GM12873 (cell line): Measurements from ENCODE around the gene TANGO6.

Source experiments
- TF ChIP-seq, protein P1 (sequence below): IDR thresholded peaks from 2 replicates; pipeline ENCODE4 v1.5.1; 2012; ENCODE audit warnings: low read depth, mild to moderate bottlenecking, moderate library complexity, low read length, control low read depth; ENCODE audit not compliant: insufficient read depth; ENCODE audit errors: missing control alignments

Gene TANGO6

DNA sequence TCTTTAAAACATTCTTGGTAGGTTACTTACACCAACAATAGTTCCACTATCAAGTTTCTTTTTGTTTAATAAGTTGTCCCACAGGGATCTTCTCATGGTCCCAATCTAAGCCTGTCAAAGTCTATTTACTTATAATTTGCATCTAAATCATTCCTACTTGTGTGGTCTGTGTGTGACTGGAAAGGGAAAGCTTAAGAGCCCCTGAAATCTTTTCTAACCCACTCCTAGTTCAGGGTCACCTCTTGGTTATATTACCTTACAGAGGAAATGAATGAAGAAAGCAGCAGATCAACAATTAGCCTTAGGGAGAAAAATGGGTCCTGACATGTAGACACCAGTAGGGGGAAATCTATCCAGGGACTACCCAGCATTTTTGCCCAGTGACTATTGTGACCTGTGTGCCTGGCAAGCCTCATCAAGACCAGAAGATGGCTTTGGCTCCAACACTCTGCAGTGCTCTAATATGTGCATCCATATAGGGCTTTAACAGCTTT is 151.7 kb downstream of the TANGO6 start:
- TF ChIP-seq, protein P1, sequence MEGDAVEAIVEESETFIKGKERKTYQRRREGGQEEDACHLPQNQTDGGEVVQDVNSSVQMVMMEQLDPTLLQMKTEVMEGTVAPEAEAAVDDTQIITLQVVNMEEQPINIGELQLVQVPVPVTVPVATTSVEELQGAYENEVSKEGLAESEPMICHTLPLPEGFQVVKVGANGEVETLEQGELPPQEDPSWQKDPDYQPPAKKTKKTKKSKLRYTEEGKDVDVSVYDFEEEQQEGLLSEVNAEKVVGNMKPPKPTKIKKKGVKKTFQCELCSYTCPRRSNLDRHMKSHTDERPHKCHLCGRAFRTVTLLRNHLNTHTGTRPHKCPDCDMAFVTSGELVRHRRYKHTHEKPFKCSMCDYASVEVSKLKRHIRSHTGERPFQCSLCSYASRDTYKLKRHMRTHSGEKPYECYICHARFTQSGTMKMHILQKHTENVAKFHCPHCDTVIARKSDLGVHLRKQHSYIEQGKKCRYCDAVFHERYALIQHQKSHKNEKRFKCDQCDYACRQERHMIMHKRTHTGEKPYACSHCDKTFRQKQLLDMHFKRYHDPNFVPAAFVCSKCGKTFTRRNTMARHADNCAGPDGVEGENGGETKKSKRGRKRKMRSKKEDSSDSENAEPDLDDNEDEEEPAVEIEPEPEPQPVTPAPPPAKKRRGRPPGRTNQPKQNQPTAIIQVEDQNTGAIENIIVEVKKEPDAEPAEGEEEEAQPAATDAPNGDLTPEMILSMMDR, result peak; percentile 40

DNA sequence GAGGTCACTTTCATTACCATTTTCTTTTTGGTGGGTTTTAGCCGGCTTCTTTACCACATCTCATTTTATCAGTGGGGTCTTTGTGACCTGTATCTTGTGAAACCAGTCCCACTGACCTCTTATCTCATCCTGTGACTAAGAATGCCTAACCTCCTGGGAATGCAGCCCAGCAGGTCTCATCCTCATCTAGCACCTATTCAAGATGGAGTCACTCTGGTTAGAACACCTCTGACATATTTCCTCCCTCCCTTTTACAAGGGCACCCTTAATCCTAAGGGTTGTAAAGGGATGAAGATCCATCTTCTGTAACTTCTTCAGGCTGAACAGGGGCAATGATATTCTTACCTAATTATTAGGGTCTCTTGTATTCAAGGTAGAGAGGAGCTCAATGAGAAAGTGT is 154.2 kb downstream of the TANGO6 start:
- TF ChIP-seq, protein P1, result no peak

DNA sequence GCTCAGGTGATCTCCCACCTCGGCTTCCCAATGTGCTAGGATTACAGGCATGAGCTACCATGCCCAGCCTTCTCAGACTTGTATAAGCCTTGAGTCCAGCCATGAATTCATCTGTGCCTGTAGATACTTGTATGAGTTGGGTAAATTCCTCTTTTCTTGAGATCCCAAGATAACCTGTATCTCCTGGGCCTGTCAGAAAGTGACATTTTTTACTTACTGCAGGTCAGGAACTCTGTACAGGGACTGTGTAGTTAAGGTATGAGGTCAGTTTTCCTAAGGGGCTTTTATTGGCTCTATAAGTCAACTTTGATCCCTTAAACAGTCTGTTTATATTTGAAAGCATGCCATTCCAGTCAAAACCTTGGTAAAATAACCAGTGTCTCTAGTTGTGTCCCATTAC is 155.8 kb downstream of the TANGO6 start:
- TF ChIP-seq, protein P1, result no peak

DNA sequence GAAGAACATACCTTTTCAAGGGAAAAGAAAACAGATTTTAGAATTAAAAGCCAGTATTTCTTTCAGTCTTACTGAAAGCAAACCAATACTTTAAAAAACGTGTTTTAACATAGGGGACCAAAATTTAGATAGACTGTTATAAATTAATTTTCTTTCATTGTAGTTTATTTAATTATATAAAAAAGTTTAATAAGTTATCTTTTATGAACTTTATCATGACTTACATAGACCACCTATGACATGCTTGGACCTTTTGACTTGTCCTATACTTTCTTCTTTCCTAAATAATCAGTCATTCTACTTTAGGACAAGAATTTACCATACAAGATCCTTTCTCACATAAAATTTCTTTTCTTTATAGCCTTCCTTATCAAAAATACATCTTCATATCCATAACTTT is 160.2 kb downstream of the TANGO6 start:
- TF ChIP-seq, protein P1, result no peak

DNA sequence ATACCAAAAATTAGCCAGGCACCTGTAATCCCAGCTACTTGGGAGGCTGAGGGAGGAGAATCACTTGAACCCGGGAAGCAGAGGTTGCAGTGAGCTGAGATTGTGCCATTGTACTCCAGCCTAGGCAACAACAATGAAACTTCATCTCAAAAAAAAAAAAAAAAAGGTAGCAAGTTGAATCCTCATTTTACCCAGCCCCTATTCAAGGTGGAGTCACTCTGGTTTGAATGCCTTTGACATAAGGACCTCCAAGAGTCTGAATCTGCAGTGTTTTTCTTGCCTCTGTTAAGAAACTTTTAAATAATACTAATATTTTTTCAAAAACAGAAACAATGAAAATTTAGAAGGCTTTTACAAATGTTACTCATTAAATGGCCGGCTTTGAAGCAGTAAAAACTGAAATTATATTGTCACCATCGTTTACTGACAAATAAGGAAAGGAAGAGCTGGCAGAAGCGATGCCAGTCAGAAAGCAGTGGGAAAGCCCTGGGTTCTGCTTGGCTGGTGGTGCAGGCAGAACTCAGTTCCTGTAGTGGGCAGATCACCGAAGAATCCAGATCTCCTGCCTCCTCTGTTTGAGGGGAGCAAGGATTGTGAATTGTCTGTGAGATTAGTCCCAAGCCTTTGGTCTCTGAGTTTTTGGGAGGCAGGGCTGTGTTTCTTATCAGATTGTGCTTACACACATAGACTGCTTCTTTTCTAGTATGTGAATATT is 162.5 kb downstream of the TANGO6 start:
- TF ChIP-seq, protein P1, result no peak

DNA sequence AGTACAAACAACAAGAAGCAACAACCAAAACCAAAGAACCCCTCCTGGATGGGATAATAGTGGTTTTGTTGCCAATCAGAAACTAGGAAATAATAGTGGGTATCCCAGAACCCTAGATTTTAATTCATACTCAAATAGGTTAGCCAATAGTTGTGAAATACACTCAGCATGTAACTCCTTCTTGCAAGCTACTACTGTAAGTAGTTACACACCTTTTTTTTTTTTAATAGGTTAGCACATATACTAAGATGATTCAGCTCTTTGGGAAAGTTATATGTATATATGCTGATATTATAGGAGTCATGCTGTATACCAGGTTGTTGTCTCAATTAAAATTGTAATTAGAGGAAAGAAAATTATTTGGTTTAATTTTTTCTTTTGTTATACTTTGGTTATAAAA is 169.6 kb downstream of the TANGO6 start:
- TF ChIP-seq, protein P1, result no peak

DNA sequence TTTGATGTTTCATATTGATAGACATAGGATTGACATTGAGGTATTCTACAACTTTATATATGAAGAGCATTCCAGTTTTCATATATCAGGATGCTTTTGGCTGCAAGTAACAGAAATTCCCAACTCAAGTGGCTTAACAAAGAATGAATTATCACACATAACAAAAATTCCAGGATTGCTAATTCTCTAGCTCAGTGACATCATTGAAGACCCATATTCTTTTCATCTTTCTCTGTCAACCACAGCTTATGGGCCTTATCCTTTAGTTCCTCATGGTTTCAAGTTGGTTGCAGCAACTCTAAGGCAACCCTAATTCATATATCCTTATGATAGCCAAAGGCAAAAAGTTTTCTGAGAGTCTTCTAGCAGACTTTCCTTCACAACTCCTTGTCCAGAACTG is 170.7 kb downstream of the TANGO6 start:
- TF ChIP-seq, protein P1, result no peak
